ENCODE data around the gene NFRKB. TPM values are rescaled to one million over a fixed set of nuclear protein-coding genes. Genes with fewer than 3 reads are reported as not detected.
A peak's percentile ranks its signal among the peaks of the same experiment; 100 is the strongest.
"Not testable (repeated sequence)": the region's sequence is repeated elsewhere in the genome, so short reads cannot be mapped to it uniquely, and the experiment has no call there.

NFRKB gene
- total RNA-seq, 4 donors from 2014 or later, result 18.6 to 45.7 (median 30.7) TPM

GRCh38 chr11:129881570-129882170 lies 13.7 kb downstream of the NFRKB start:
- H3K9me3 ChIP-seq, result no peaks in the 10 kb centered on the region
- WGBS, 2 donors, result 73 to 77% methylated on average over 9 of the region's 9 CpGs
- no peaks in the 10 kb centered on the region for H3K4me1 ChIP-seq
- no peak for DNase-seq (ENCODE audit: low spot score in 2 of 2)
- H3K27me3 ChIP-seq, result no peaks in the 10 kb centered on the region
- TF ChIP-seq POLR2A (IDR thresholded peaks at IDR 0.05) (no peak), EP300 (IDR thresholded peaks at IDR 0.05) (no peak)
- TF ChIP-seq, protein P1, sequence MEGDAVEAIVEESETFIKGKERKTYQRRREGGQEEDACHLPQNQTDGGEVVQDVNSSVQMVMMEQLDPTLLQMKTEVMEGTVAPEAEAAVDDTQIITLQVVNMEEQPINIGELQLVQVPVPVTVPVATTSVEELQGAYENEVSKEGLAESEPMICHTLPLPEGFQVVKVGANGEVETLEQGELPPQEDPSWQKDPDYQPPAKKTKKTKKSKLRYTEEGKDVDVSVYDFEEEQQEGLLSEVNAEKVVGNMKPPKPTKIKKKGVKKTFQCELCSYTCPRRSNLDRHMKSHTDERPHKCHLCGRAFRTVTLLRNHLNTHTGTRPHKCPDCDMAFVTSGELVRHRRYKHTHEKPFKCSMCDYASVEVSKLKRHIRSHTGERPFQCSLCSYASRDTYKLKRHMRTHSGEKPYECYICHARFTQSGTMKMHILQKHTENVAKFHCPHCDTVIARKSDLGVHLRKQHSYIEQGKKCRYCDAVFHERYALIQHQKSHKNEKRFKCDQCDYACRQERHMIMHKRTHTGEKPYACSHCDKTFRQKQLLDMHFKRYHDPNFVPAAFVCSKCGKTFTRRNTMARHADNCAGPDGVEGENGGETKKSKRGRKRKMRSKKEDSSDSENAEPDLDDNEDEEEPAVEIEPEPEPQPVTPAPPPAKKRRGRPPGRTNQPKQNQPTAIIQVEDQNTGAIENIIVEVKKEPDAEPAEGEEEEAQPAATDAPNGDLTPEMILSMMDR (IDR thresholded peaks at IDR 0.05), result peak in 2 of 5 experiments; percentile 15 to 26
- no peak overlapping the region for H3K4me3 ChIP-seq
- H3K27ac ChIP-seq, result no peak overlapping the region
- peaks cover 4 to 100% (median 61%) of the 10 kb centered on the region in 3 donors for H3K36me3 ChIP-seq

DNA sequence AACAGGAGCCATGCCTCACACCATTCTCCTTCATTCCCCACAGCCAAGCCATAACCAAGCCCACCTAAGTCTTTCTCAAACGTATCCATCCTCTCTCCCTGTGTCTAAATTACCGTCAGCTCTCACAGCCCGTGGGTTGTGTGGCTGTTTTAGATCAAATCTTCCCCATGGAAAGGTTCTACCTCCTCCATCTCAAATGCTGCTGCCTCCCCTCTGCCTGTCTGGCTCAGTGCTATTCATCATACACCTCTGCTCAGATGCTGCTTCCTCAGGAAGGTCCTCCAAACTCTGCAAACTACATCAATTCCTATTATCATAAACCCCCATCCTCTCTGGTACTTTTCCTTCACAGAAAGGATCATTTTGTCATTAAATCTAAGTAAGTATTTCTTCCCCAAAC lies 15.1 kb downstream of the NFRKB start:
- Histone ChIP-seq H3K27ac (no peak overlapping the region), H3K27me3 (no peaks in the 10 kb centered on the region), H3K9me3 (no peaks in the 10 kb centered on the region), H3K4me3 (no peak overlapping the region), H3K4me1 (no peaks in the 10 kb centered on the region), H3K36me3 (peaks cover 4 to 100% (median 59%) of the 10 kb centered on the region in 3 donors)
- TF ChIP-seq, protein P1 (IDR thresholded peaks at IDR 0.05), result no peak
- TF ChIP-seq EP300 (IDR thresholded peaks at IDR 0.05), result no peak
- TF ChIP-seq POLR2A (IDR thresholded peaks at IDR 0.05), result no peak
- DNase-seq (ENCODE audit: low spot score in 2 of 2), result no peak
- 87 to 88% methylated on average over 3 of the region's 3 CpGs for WGBS, 2 donors

GRCh38 chr11:129871914-129872313 lies 23.5 kb downstream of the NFRKB start:
- Histone ChIP-seq H3K9me3 (no peaks in the 10 kb centered on the region), H3K27me3 (no peaks in the 10 kb centered on the region), H3K27ac (no peak overlapping the region), H3K36me3 (peaks cover 6 to 100% (median 36%) of the 10 kb centered on the region in 3 donors), H3K4me1 (no peaks in the 10 kb centered on the region), H3K4me3 (no peak overlapping the region)
- TF ChIP-seq, protein P1 (IDR thresholded peaks at IDR 0.05), result no peak
- TF ChIP-seq EP300 (IDR thresholded peaks at IDR 0.05) (no peak), POLR2A (IDR thresholded peaks at IDR 0.05) (no peak)
- no peak for DNase-seq (ENCODE audit: low spot score in 2 of 2)
- WGBS, 2 donors, result 84 to 90% methylated on average over 7 of the region's 7 CpGs

DNA sequence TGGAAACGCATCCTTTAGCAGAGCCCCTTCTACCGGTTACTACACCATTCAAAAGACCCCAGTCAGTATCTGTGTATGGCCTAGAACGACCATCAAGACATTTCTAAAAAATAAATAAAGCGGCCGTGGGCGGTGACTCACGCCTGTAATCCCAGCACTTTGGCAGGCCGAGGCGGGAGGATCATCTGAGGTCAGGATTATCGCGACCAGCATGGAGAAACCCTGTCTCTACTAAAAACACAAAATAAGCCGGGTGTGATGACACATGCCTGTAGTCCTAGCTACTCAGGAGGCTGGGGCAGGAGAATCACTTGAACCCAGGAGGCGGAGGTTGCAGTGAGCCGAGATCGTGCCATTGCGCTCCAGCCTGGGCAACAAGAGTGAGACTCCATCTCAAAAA lies 26.8 kb downstream of the NFRKB start:
- not testable (repeated sequence) for H3K27me3 ChIP-seq; H3K4me3 ChIP-seq; DNase-seq (ENCODE audit: low spot score in 2 of 2); H3K27ac ChIP-seq; H3K4me1 ChIP-seq; H3K9me3 ChIP-seq
- H3K36me3 ChIP-seq, result peaks cover 6 to 100% (median 34%) of the 10 kb centered on the region in 3 donors
- 84 to 86% methylated on average over 16 of the region's 16 CpGs for WGBS, 2 donors

GRCh38 chr11:129866311-129866710 lies 29.1 kb downstream of the NFRKB start:
- 67 to 85% methylated on average over 3 of the region's 3 CpGs for WGBS, 2 donors
- no peak for DNase-seq (ENCODE audit: low spot score in 2 of 2)
- Histone ChIP-seq H3K4me1 (peaks cover 0 to 8% (median 4%) of the 10 kb centered on the region in 4 donors), H3K9me3 (no peaks in the 10 kb centered on the region), H3K27me3 (no peaks in the 10 kb centered on the region), H3K4me3 (no peak overlapping the region), H3K36me3 (peaks cover 0 to 94% (median 33%) of the 10 kb centered on the region in 3 donors), H3K27ac (no peak overlapping the region)
- TF ChIP-seq, protein P1 (IDR thresholded peaks at IDR 0.05), result no peak
- TF ChIP-seq EP300 (IDR thresholded peaks at IDR 0.05), result no peak
- no peak for TF ChIP-seq POLR2A (IDR thresholded peaks at IDR 0.05)

All from tibial nerve (tissue), 4 donors.